Activated T-helper 1 cell treated with Interleukin-2 at 50 U/mL for 16 hours (primary cell): ENCODE results near the gene LIM2.
A peak's percentile ranks its signal among the peaks of the same experiment; 100 is the strongest.

Source experiments
- DNase-seq: peaks from one replicate; pipeline ENCODE4 v3.0.0-alpha.2; 2020; ENCODE audit warnings: low read depth

LIM2 gene

GRCh38 chr19:51396175-51396574 is 8.4 kb upstream of the LIM2 start:
- no peak for DNase-seq

GRCh38 chr19:51394050-51394836 is 6.5 kb upstream of the LIM2 start:
- peak; percentile 67 for DNase-seq

GRCh38 chr19:51392701-51393100 is 4.9 kb upstream of the LIM2 start:
- DNase-seq, result no peak

- DNase-seq, result no peak
Observed at GRCh38 chr19:51391073-51391611, 3.4 kb upstream of the LIM2 start.

GRCh38 chr19:51389143-51389542 is 1.4 kb upstream of the LIM2 start:
- DNase-seq, result no peak

GRCh38 chr19:51386882-51387520 is 773 bp downstream of the LIM2 start:
- no peak for DNase-seq

GRCh38 chr19:51382004-51382403 is 5.8 kb downstream of the LIM2 start:
- DNase-seq, result no peak

GRCh38 chr19:51380379-51380778 is 7.4 kb downstream of the LIM2 start:
- DNase-seq, result no peak

- no peak for DNase-seq
Observed at GRCh38 chr19:51377422-51377821, 10.4 kb downstream of the LIM2 start.

GRCh38 chr19:51375504-51376221 is 12.1 kb downstream of the LIM2 start:
- DNase-seq, result no peak

GRCh38 chr19:51372649-51373504 is 14.9 kb downstream of the LIM2 start, which contains the start of gene NKG7:
Gene NKG7, minus strand, starts transcription at chr19:51372654. Its CDS starts 119 bp downstream, at chr19:51372535.
- DNase-seq, result peak; percentile 46

- no peak for DNase-seq
Observed at GRCh38 chr19:51372021-51372648, 15.6 kb downstream of the LIM2 start.

GRCh38 chr19:51371186-51371690 is 16.5 kb downstream of the LIM2 start:
- DNase-seq, result no peak

GRCh38 chr19:51370230-51370629 is 17.5 kb downstream of the LIM2 start:
- DNase-seq, result no peak

- no peak for DNase-seq
Observed at GRCh38 chr19:51368366-51369282, 19.1 kb downstream of the LIM2 start, which contains the start of gene CLDND2. Gene CLDND2, minus strand, starts transcription at chr19:51369003. Its CDS starts 426 bp downstream, at chr19:51368577.

- peak; percentile 89 for DNase-seq
Observed at GRCh38 chr19:51367565-51368365, 20.0 kb downstream of the LIM2 start.

GRCh38 chr19:51367255-51367564 is 20.6 kb downstream of the LIM2 start:
- no peak for DNase-seq

GRCh38 chr19:51366389-51367254 is 21.2 kb downstream of the LIM2 start:
- DNase-seq, result peak; percentile 83
